HK-2 (cell line): ENCODE data around the gene ZSWIM3.
"Not testable (repeated sequence)": the region's sequence is repeated elsewhere in the genome, so short reads cannot be mapped to it uniquely, and the experiment has no call there.

Experiments used
- DNase-seq: peaks from one replicate; pipeline ENCODE4 v3.0.0-alpha.2; 2018; ENCODE audit not compliant: unreplicated experiment

Gene ZSWIM3

GRCh38 chr20:45890985-45891983, 33.9 kb downstream of the ZSWIM3 start, which contains the start of the genes CTSA and NEURL2:
CTSA (plus strand) TSS chr20:45891335; CDS start chr20:45891569, 234 bp downstream.
NEURL2 (minus strand) TSS chr20:45891208; CDS start chr20:45890991, 217 bp downstream.
- peak; percentile 95 for DNase-seq

GRCh38 chr20:45892049-45892825, 34.8 kb downstream of the ZSWIM3 start:
- peak; percentile 44 for DNase-seq

GRCh38 chr20:45892828-45893500, 35.5 kb downstream of the ZSWIM3 start:
- no peak for DNase-seq

- DNase-seq, result no peak
Measured at GRCh38 chr20:45893831-45894230, 36.4 kb downstream of the ZSWIM3 start.

GRCh38 chr20:45894797-45895196, 37.4 kb downstream of the ZSWIM3 start:
- no peak for DNase-seq

- no peak for DNase-seq
Measured at GRCh38 chr20:45896641-45897161, 39.3 kb downstream of the ZSWIM3 start.

GRCh38 chr20:45897289-45897688, 39.9 kb downstream of the ZSWIM3 start:
- DNase-seq, result no peak

- DNase-seq, result no peak
Measured at GRCh38 chr20:45897692-45898091, 40.3 kb downstream of the ZSWIM3 start.

GRCh38 chr20:45898285-45898684, 40.9 kb downstream of the ZSWIM3 start:
- no peak for DNase-seq

GRCh38 chr20:45899046-45899835, 41.8 kb downstream of the ZSWIM3 start:
- no peak for DNase-seq

GRCh38 chr20:45901332-45901731, 43.9 kb downstream of the ZSWIM3 start:
- not testable (repeated sequence) for DNase-seq

- DNase-seq, result no peak
Measured at GRCh38 chr20:45902199-45902701, 44.8 kb downstream of the ZSWIM3 start.

GRCh38 chr20:45904583-45905504, 47.4 kb downstream of the ZSWIM3 start:
- DNase-seq, result no peak

- peak; percentile 24 for DNase-seq
Measured at GRCh38 chr20:45905505-45906079, 48.2 kb downstream of the ZSWIM3 start.

- DNase-seq, result no peak
Measured at GRCh38 chr20:45907219-45907948, 50.0 kb downstream of the ZSWIM3 start.

- no peak for DNase-seq
Measured at GRCh38 chr20:45908084-45908483, 50.7 kb downstream of the ZSWIM3 start.

- no peak for DNase-seq
Measured at GRCh38 chr20:45909336-45909808, 52.0 kb downstream of the ZSWIM3 start.
